ENCODE results near the gene SRSF2.
A peak's percentile ranks its signal among the peaks of the same experiment; 100 is the strongest.
"Not testable (repeated sequence)": the region's sequence is repeated elsewhere in the genome, so short reads cannot be mapped to it uniquely, and the experiment has no call there.

SRSF2 gene

DNA sequence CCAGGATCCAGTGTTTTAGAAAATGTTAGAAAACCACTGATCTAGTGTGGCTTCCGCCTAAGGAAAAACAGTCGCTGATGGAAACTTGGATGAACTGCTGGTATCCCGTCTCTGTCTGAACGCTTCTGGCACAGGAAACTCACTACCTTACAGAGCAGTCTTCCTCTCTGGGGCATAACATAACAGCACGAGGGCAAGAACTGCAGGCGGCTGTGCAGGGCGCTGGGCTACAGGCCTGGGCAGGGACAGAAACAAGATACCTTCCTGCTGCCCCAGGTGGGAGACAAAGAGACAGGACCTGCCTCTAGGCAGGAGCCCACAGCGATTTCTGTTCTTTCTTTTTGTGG lies 36.9 kb downstream of the SRSF2 start:
- peak in 1 of 3 experiments; percentile 66 for DNase-seq

DNA sequence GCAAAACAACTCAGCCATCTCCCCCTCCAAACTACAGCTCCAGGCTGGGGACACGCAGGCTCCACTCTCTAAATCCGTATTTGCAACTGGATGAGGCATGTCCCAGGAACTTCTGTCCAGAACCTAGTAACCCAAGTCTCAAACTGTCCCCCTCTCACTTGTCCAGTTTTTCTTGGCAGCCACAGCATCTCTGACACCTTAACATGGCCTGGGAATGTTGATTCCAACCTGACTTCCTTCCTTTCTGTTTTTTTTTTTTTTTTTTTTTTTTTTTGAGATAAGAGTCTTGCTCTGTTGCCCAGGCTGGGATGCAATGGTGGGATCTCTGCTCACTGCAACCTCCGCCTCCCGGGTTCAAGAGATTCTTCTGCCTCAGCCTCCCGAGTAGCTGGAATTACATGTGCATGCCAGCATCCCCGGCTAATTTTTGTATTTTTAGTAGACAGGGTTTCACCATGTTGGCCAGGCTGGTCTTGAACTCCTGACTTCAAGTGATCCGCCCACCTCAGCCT lies 38.6 kb downstream of the SRSF2 start:
- not testable (repeated sequence) for DNase-seq

- peak; percentile 54 to 89 (median 72) for DNase-seq
Measured at GRCh38 chr17:76697702-76698465, 39.2 kb downstream of the SRSF2 start.

DNA sequence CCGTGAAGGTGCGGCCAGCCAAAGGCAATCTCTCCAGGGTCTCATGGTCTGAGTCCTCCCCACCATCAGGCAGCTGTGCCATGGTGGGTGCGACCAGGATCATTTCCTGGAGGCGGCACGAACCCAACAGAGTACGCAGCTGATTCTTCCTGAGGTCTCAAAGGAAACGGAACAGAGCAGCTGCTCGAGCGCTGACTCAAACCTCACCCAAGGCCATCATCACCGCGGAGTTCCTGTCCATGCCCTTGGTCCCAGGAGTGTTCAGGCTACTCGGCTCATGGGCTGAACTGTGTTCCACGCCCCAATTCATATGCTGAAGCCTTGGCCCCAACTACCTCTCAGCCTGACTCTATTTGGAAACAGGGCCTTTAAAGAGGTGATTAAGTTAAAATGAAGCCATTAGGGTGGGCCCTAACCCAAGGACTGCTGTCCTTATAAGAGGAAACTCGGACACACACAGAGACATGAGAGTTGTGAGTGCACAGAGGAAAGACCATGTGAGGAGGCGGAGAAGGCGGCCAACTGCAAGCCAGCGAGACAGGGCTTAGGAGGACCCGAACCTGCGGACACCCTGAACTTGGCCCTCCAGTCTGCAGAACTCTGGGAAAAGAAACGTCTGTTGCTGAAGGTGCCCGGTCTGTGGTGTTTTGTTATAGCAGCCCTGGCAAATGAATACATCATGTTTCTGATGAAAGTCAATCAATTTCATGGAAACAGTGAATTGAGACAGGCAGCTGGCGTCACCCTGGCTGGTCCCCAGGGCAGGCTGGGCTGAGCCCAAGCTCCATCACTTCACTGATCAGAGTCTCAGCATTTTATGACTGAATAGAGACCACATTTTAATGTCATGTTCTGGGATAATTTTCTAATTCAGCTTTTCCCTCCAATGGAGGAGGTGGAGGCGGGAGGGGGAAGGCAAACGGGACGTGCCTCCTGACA lies 40.1 kb downstream of the SRSF2 start:
- peak in 1 of 3 experiments; percentile 58 for DNase-seq

DNA sequence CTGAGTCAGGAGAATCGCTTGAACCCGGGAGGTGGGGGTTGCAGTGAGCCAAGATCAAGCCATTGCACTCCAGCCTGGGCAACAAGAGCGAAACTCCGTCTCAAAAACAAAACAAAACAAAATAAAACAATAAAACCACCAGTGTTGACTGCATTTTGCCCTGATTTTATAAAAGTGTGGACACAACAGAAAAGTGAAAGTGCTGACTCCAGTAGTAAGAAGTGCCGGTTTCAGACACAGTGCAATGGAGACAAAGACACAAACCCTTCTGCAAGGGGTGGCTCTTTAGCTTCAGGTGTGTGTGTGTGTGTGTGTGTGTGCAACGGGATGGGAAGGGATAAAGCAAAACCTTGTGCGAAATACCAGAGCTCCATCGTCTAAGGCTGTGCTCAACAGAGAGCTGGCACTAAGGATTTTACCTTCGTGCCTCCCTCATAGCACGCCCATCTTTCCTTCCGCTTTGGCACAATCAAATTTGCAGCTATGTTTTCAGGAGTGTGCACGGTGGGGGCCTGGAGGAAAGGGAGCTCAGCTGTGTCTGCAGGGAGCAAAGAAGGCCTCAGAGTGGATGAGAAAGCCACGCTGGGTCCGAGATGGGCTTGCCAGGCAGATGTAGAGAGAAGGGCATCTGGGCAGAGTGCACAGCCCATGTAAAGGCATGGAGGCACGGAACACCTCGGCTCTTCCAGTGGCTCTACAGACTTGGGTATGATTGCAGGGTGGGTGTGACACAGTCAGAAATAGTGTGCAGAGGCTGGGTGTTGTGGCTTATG lies 41.9 kb downstream of the SRSF2 start:
- no peak for DNase-seq

- DNase-seq, result no peak
Measured at GRCh38 chr17:76691379-76692191, 45.5 kb downstream of the SRSF2 start.

GRCh38 chr17:76690596-76691280 lies 46.4 kb downstream of the SRSF2 start:
- DNase-seq, result no peak

DNA sequence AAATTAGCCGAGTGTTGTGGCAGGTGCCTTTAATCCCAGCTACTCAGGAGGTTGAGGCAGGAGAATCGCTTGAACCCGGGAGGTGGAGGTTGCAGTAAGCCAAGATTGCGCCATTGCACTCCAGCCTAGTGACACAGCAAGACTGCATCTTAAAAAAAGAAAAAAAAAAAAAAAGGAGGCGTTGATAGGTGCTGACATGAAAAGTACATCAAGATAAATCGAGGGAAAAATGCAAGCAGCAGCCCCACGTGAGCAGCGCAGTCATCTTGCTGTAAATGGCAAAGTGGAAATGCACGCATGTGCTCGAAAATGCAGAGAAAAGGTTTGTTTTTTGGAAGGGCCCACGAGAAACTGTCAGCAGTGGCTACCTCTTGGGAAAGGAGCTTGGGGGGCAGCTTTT lies 47.3 kb downstream of the SRSF2 start:
- no peak for DNase-seq

GRCh38 chr17:76688165-76688622 lies 48.9 kb downstream of the SRSF2 start:
- no peak for DNase-seq

GRCh38 chr17:76687298-76688164 lies 49.6 kb downstream of the SRSF2 start:
- no peak for DNase-seq

- DNase-seq, result peak in 1 of 3 experiments; percentile 51
Measured at GRCh38 chr17:76686538-76687297, 50.4 kb downstream of the SRSF2 start.

- DNase-seq, result no peak
Measured at GRCh38 chr17:76685846-76686245, 51.3 kb downstream of the SRSF2 start.

DNA sequence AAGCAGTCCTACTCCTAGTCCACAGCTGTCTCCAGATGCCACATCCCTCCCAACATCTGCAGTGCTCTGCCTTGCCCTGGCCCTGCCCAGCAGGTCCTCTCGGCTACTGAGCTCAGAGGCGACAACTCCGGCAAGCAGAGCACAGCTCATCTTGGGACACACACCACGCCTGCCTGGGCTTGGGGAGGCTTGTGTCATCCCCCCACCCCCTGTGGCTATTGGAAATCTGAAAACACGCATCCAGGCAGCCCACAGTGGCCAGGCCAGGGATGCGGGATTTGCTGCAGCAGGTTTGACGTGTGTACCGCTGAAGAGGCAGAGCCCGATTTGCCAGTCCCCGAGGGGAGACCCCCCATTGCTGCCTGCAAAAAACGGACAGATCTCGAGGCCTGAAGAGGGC lies 51.8 kb downstream of the SRSF2 start:
- no peak for DNase-seq

DNA sequence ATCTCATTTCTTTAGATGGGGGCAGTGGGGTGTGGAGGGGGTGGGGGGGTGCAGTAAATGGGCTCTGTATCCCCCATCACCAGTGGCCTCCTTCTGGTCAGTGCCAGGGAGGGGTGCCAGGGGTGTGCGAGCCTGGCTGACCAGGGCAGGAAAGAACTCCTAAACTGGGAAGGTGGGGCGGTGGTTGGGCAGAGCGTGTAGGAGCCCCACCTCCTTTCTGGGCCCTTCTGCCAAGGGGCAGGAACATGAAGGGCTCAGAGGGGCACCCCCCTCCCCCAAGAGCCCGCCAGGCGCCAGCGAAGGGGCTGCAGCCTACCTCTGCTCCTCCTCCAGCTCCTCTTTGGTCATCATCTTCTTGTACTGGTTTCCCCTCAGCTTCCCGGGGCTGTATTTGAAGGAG lies 52.4 kb downstream of the SRSF2 start:
- no peak for DNase-seq
